ENCODE measurements around the gene ZFP90. TPM values are rescaled to one million over a fixed set of nuclear protein-coding genes. Genes with fewer than 3 reads are reported as not detected.

Gene ZFP90
- polyA plus RNA-seq, 1 donor = 19.4 TPM

DNA sequence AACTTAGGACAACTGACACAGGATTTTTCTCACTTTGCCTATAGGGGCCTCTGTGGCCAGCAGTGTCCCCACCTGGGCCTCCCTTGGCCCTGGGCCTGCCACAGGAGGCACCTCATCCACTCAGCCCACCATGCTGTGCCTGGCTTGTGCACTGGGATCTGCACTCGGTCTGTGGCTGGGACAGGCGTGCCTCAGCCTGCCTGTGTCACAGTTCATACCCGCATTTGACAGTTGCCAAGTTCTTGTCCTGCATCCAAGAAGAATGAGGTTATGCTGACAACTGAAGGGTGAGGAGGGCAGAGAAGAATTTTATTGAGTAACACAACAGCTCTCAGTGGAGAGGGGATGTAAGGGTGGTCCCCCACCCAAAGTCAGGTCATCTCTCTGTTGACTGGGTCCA lies 36.0 kb downstream of the ZFP90 start:
- no peak overlapping the region for H3K27ac ChIP-seq (ENCODE audit: low read length)
- H3K36me3 ChIP-seq (ENCODE audit: control insufficient read depth, insufficient read depth, low read length) = no peaks in the 10 kb centered on the region
- peaks cover 51% of the 10 kb centered on the region for H3K9me3 ChIP-seq (ENCODE audit: control insufficient read depth, low read depth, low read length)
- H3K4me3 ChIP-seq (ENCODE audit: low read length) = no peak overlapping the region
- no peaks in the 10 kb centered on the region for H3K27me3 ChIP-seq (ENCODE audit: control insufficient read depth, insufficient read depth, low read length)
- DNase-seq = no peak
- WGBS (ENCODE audit: insufficient coverage, low lambda C conversion rate) = no CpG with 5 or more reads among the region's 3 CpGs
- no peaks in the 10 kb centered on the region for H3K4me1 ChIP-seq (ENCODE audit: control insufficient read depth, insufficient read depth, low read length)

DNA sequence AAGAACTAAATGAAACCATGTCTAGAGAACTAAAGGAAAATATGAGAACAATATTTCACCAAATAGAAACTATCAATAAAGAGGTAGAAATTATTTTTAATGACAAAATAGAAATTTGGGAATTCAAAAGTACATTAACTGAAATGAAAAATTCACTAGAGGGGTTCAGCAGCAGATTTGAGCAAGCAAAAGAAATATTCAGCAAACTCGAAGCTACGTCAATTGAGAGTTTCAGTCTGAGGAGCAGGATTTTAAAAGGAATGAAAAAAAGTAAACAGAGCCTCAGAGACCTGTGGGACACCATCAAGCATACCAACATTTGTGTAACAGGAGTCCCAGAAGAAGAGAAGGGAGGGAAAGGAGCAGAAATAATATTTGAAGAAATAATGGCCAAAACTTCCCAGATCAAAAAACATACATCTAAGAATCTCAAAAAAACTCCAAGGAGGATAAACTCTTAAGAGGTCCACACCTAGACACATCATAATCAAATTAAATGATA lies 38.3 kb downstream of the ZFP90 start:
- H3K9me3 ChIP-seq (ENCODE audit: control insufficient read depth, low read depth, low read length) = peaks cover 41% of the 10 kb centered on the region
- no peak for DNase-seq
- WGBS (ENCODE audit: insufficient coverage, low lambda C conversion rate) = 92% methylated on average over 2 of the region's 2 CpGs

DNA sequence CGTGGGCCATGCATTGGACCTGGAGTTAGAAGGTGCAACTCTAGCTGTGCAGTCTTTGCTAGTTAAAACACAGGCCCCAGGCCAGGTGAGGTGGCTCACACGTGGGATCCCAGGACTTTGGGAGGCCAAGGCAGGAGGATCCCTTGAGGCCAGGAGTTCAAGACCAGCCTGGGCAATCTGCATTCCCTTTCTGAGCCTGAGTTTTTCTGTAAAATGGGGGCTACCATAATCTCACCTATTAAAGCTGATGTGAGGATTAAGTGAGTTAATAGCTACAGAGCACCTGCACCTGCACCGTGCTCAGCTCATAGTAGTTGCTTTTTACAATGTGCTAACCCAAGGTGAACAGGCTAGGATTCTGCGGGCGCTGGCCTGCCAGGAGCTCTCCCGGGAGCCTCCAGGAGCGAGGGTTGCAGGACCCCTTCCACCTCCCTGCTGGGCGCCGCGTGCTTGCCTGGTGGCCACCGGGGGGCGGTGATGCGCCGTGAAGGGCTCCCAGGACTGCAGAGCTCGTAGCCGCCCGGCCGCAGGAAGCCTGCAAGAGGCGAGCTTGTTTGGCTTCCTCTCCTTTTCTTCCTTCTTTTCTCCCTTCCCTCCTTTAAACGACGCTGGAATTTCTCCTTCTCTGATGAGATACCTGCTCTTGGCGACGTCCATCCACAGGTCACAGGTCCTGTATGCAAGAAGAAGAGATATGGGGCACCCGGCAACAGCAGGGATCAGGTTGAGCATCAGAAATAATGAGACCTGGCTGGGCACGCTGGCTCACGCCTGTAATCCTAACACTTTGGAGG lies 51.3 kb downstream of the ZFP90 start:
- H3K36me3 ChIP-seq (ENCODE audit: control insufficient read depth, insufficient read depth, low read length) = no peaks in the 10 kb centered on the region
- H3K9me3 ChIP-seq (ENCODE audit: control insufficient read depth, low read depth, low read length) = no peaks in the 10 kb centered on the region
- peak; percentile 47 to 58 for DNase-seq
- H3K4me3 ChIP-seq (ENCODE audit: low read length) = no peak overlapping the region
- no peak overlapping the region for H3K27ac ChIP-seq (ENCODE audit: low read length)
- H3K4me1 ChIP-seq (ENCODE audit: control insufficient read depth, insufficient read depth, low read length) = no peaks in the 10 kb centered on the region
- WGBS (ENCODE audit: insufficient coverage, low lambda C conversion rate) = no CpG with 5 or more reads among the region's 26 CpGs
- no peaks in the 10 kb centered on the region for H3K27me3 ChIP-seq (ENCODE audit: control insufficient read depth, insufficient read depth, low read length)

More for the DNA sequence above, 38.3 kb downstream of the ZFP90 start:
- Histone ChIP-seq H3K4me3 (ENCODE audit: low read length) (no peak overlapping the region), H3K36me3 (ENCODE audit: control insufficient read depth, insufficient read depth, low read length) (no peaks in the 10 kb centered on the region), H3K4me1 (ENCODE audit: control insufficient read depth, insufficient read depth, low read length) (no peaks in the 10 kb centered on the region), H3K27me3 (ENCODE audit: control insufficient read depth, insufficient read depth, low read length) (no peaks in the 10 kb centered on the region), H3K27ac (ENCODE audit: low read length) (no peak overlapping the region)

DNA sequence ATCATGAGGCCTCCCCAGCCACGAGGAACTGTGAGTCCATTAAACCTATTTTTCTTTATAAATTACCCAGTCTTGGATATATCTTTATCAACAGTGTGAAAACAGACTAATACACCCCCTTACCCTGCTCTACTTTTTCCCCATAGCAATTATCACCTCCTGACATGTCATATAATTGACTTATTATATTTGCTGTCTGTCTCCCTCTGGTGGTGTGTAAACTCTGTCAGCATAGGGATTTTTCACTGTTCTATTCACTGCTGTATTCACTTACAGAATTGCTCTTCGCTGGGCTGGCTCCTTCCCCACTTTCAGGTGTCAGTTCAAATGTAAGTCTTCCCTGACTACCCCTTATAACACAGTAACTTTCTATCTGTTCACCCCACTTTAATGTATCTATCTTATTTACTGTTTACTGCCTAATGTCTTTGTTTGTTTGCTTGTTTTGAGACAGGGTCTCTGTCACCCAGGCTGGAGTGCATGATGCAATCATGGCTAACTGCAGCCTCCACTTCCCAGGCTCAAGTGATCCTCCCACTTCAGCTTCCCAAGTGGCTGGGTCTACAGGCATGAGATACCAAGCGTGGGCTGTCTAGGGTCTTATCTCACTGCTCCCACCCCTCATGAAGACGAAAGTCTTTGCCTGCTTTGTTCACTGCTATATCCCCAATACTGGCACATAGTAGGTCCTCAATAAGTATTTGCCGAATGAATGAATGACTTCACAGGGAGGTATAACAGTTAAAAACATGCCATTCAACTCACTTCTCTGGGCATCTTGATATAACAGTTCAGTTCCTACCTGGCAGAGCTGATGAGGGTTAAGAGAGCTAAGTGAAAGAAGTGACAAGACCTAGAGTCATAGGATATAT lies 53.6 kb downstream of the ZFP90 start:
- Histone ChIP-seq H3K4me3 (ENCODE audit: low read length) (no peak overlapping the region), H3K27ac (ENCODE audit: low read length) (no peak overlapping the region), H3K27me3 (ENCODE audit: control insufficient read depth, insufficient read depth, low read length) (no peaks in the 10 kb centered on the region), H3K4me1 (ENCODE audit: control insufficient read depth, insufficient read depth, low read length) (no peaks in the 10 kb centered on the region), H3K9me3 (ENCODE audit: control insufficient read depth, low read depth, low read length) (no peaks in the 10 kb centered on the region), H3K36me3 (ENCODE audit: control insufficient read depth, insufficient read depth, low read length) (no peaks in the 10 kb centered on the region)
- no peak for DNase-seq
- no CpG with 5 or more reads among the region's 5 CpGs for WGBS (ENCODE audit: insufficient coverage, low lambda C conversion rate)

DNA sequence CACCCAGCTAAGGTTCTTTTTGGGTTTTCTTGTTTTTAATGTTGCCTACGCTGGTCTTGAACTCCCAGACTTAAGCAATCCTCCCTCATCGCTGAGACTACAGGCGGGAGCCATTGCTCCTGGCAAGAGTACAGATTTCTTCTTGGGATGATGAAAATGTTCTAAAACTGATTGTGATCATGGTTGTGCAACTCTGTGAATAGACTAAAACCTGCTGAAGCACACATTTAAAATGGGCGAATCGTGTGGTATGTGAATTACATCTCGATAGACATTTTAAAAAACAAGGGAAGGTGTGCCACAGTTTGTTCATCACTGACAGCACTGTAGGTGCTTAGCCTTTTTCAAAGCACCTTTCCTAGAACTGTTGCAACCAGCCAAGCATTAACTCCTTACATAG lies 57.2 kb downstream of the ZFP90 start:
- 90% methylated on average over 2 of the region's 6 CpGs for WGBS (ENCODE audit: insufficient coverage, low lambda C conversion rate)
- no peak for DNase-seq
- Histone ChIP-seq H3K4me3 (ENCODE audit: low read length) (no peak overlapping the region), H3K36me3 (ENCODE audit: control insufficient read depth, insufficient read depth, low read length) (no peaks in the 10 kb centered on the region), H3K9me3 (ENCODE audit: control insufficient read depth, low read depth, low read length) (no peaks in the 10 kb centered on the region), H3K27ac (ENCODE audit: low read length) (no peak overlapping the region), H3K4me1 (ENCODE audit: control insufficient read depth, insufficient read depth, low read length) (no peaks in the 10 kb centered on the region), H3K27me3 (ENCODE audit: control insufficient read depth, insufficient read depth, low read length) (no peaks in the 10 kb centered on the region)

DNA sequence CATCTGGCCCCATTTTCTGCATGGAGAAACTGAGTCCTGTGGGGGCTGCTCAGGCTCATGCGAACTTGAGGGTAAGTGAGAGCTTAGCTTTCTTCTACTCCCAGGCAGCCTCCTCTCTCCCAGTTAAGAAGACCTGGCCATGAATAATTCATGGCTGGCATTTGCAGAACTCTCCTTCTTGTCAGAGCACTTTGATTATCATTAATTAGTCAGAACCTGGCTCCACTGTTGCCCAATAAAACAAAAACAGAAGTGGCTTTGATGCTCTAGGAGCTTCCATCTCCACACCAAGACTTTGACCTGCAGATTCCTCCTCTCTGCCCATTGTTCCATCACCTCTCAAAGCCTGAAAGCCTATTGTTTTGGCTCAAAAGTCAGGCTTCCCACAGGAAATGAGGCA lies 60.5 kb downstream of the ZFP90 start:
- no CpG with 5 or more reads among the region's 1 CpG for WGBS (ENCODE audit: insufficient coverage, low lambda C conversion rate)
- H3K4me3 ChIP-seq (ENCODE audit: low read length) = no peak overlapping the region
- no peak overlapping the region for H3K27ac ChIP-seq (ENCODE audit: low read length)
- no peaks in the 10 kb centered on the region for H3K27me3 ChIP-seq (ENCODE audit: control insufficient read depth, insufficient read depth, low read length)
- DNase-seq = no peak
- H3K4me1 ChIP-seq (ENCODE audit: control insufficient read depth, insufficient read depth, low read length) = no peaks in the 10 kb centered on the region
- no peaks in the 10 kb centered on the region for H3K36me3 ChIP-seq (ENCODE audit: control insufficient read depth, insufficient read depth, low read length)
- no peaks in the 10 kb centered on the region for H3K9me3 ChIP-seq (ENCODE audit: control insufficient read depth, low read depth, low read length)

DNA sequence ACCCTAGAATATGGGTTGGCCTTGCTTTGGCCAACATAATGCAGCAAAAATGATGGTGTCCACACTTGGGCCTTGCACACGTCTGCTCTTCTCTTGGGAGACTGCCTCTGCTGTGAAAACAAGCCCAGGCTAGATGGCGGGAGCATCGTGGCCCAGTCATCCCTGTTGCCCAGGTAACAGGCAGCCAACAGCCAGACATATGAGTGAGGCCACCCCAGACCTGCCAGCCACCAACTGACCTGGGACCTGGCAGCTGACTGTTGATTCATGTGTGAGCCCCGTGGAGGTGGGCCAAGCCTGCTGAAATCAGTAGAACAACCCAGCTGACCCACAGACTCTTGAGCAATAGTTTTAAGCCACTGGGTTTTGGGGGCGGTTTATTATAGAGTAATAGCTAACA lies 66.7 kb downstream of the ZFP90 start:
- no peak for DNase-seq
- no CpG with 5 or more reads among the region's 5 CpGs for whole genome bisulfite sequencing (ENCODE audit: insufficient coverage, low lambda C conversion rate)
- H3K9me3 ChIP-seq (ENCODE audit: control insufficient read depth, low read depth, low read length) = no peaks in the 10 kb centered on the region
- no peak overlapping the region for H3K27ac ChIP-seq (ENCODE audit: low read length)
- no peak overlapping the region for H3K4me3 ChIP-seq (ENCODE audit: low read length)
- H3K4me1 ChIP-seq (ENCODE audit: control insufficient read depth, insufficient read depth, low read length) = no peaks in the 10 kb centered on the region
- no peaks in the 10 kb centered on the region for H3K36me3 ChIP-seq (ENCODE audit: control insufficient read depth, insufficient read depth, low read length)
- no peaks in the 10 kb centered on the region for H3K27me3 ChIP-seq (ENCODE audit: control insufficient read depth, insufficient read depth, low read length)

DNA sequence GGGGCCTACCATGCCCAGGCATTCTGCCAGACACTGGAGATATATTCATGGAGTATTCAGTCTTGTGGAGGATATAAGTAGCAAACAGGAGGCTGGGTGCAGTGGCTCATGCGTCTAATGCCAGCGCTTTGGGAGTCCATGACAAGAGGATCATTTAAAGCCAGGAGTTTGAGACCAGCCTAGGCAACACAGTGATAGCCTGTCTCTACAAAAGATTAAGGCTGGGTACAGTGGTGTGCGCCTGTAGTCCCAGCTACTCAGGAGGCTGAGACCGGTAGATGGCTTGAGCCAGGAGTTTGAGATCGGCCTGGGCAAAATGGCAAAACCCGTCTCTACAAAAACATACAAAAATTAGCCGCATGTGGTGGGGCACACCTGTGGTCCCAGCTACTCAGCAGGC lies 68.4 kb downstream of the ZFP90 start:
- Histone ChIP-seq H3K36me3 (ENCODE audit: control insufficient read depth, insufficient read depth, low read length) (no peaks in the 10 kb centered on the region), H3K27ac (ENCODE audit: low read length) (no peak overlapping the region), H3K9me3 (ENCODE audit: control insufficient read depth, low read depth, low read length) (no peaks in the 10 kb centered on the region), H3K27me3 (ENCODE audit: control insufficient read depth, insufficient read depth, low read length) (no peaks in the 10 kb centered on the region), H3K4me1 (ENCODE audit: control insufficient read depth, insufficient read depth, low read length) (no peaks in the 10 kb centered on the region), H3K4me3 (ENCODE audit: low read length) (no peak overlapping the region)
- DNase-seq = no peak
- no CpG with 5 or more reads among the region's 7 CpGs for WGBS (ENCODE audit: insufficient coverage, low lambda C conversion rate)

DNA sequence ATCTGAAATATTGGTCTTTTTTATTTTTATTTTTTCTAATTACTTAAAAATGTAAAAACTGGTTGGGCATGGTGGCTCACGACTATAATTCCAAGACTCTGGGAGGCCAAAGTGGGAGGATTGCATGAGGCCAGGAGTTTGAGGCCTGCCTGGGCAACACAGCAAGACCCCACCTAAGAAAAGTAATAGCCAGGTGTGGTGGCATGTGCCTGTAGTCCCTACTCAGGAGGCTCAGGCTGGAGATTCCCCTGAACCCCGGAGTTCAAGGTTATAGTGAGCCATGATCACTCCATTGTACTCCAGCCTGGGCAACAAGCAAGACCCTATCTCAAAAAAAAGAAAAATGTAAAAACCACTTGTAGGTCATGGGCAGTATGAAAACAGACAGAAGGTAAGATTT lies 69.2 kb downstream of the ZFP90 start:
- H3K27me3 ChIP-seq (ENCODE audit: control insufficient read depth, insufficient read depth, low read length) = no peaks in the 10 kb centered on the region
- DNase-seq = no peak
- H3K4me1 ChIP-seq (ENCODE audit: control insufficient read depth, insufficient read depth, low read length) = no peaks in the 10 kb centered on the region
- H3K9me3 ChIP-seq (ENCODE audit: control insufficient read depth, low read depth, low read length) = no peaks in the 10 kb centered on the region
- H3K27ac ChIP-seq (ENCODE audit: low read length) = no peak overlapping the region
- H3K36me3 ChIP-seq (ENCODE audit: control insufficient read depth, insufficient read depth, low read length) = no peaks in the 10 kb centered on the region
- H3K4me3 ChIP-seq (ENCODE audit: low read length) = no peak overlapping the region
- WGBS (ENCODE audit: insufficient coverage, low lambda C conversion rate) = no CpG with 5 or more reads among the region's 2 CpGs

DNA sequence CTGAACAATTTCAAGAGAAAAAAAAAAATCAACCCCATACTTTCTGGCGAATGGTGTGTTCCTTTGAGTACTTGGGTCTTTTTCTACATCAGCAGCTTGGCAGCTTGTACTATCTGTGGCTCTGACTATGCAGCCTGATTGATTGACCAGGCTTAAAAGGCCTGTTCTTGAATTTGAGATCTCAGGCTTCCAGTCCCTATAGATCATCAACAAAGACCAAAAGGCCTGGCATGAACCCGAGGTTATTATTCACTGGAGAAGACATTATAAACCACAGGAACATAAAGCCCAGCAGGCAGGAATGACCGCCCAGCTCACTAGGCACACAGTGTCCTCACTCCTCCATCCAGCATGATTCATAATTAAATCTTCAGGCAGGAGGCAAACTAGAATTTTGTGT lies 73.9 kb downstream of the ZFP90 start:
- H3K36me3 ChIP-seq (ENCODE audit: control insufficient read depth, insufficient read depth, low read length) = no peaks in the 10 kb centered on the region
- H3K4me1 ChIP-seq (ENCODE audit: control insufficient read depth, insufficient read depth, low read length) = no peaks in the 10 kb centered on the region
- peaks cover 4% of the 10 kb centered on the region for H3K9me3 ChIP-seq (ENCODE audit: control insufficient read depth, low read depth, low read length)
- no peak overlapping the region for H3K4me3 ChIP-seq (ENCODE audit: low read length)
- WGBS (ENCODE audit: insufficient coverage, low lambda C conversion rate) = no CpG with 5 or more reads among the region's 3 CpGs
- H3K27me3 ChIP-seq (ENCODE audit: control insufficient read depth, insufficient read depth, low read length) = no peaks in the 10 kb centered on the region
- no peak overlapping the region for H3K27ac ChIP-seq (ENCODE audit: low read length)
- DNase-seq = no peak
